Stimulated activated CD4-positive, alpha-beta T cell treated with anti-CD3 and anti-CD28 coated beads, Interleukin-1b, Interleukin-23, amount 100 ng/mL, for 24 hours (primary cell): ENCODE results near the gene FANCC.

Source experiments
- DNase-seq, 4 experiments: peaks; one replicate each; pipeline ENCODE4 v3.0.0-alpha.2; 2020; ENCODE audit warnings: low read depth in 4 of 4, low spot score in 1 of 4

The FANCC gene

DNA sequence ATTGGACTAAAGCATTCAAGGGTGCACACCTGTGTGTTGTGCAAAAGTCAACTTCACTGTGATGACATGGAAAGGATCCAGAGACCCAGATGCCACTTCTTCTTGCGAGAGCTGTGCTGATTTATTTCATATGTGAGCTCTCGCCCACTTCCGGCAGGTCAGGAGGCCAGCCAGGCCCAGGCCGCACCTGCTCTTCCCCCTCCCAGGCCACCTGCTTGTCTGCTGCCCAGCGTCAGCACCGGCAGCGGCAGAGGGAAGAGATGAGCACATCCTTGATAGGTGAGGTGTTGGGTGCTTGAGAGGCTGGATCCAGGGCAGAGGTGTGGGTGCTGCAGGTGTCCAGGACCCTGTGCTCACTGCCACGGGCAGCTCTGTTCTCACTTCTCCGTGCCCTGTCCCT is 242.9 kb downstream of the FANCC start:
- DNase-seq = no peak

- no peak for DNase-seq
Observed at GRCh38 chr9:95073918-95074317, 243.6 kb downstream of the FANCC start.

DNA sequence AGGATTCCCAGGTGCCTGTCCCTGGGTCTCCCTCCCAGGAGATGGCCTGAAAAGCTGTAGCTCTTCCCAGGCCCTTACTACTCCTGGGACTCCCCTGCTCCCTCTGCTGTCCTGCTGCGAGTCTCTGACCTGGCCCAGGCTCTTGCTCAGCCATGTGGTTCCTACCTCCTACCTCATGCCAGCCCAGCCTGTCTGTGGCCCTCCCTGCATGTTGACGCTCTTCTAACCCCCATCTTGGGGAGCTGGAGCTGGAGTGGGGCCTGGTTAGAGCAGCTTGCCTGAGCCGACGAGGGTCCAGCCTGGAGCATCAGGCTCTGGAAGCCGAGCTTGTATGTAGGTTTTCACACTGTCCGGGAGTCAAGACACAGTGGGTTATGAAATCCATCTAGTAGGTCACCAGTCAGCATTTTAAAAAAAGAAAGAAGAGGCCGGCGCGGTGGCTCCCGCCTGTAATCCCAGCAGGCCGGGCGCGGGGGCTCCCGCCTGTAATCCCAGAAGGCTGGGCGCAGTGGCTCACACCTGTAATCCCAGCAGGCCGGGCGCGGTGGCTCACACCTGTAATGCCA is 244.4 kb downstream of the FANCC start:
- no peak for DNase-seq

GRCh38 chr9:95071925-95072324 is 245.6 kb downstream of the FANCC start:
- no peak for DNase-seq

GRCh38 chr9:95071450-95071849 is 246.1 kb downstream of the FANCC start:
- no peak for DNase-seq

- DNase-seq = no peak
Observed at GRCh38 chr9:95070549-95071021, 246.9 kb downstream of the FANCC start.

DNA sequence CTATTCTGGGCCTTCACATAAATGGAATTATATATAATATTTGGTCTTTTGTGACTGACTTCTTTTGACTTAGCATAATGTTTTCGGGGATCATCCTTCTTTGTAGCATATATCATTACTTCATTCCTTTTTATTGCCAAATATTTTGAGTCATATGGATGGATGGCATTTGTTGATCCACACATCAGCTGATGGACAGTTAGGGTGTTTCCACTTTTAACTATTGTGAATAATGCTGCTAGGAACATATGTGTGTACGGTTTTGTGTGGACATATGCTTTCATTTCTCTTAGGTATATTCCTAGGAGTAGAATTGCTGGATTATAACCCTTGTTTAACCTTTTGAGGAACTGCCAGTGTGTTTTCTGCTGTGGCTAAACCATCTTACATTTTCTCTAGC is 249.6 kb downstream of the FANCC start:
- DNase-seq = no peak

- no peak for DNase-seq
Observed at GRCh38 chr9:95067057-95067456, 250.5 kb downstream of the FANCC start.

- DNase-seq = no peak
Observed at GRCh38 chr9:95065224-95065623, 252.3 kb downstream of the FANCC start.

DNA sequence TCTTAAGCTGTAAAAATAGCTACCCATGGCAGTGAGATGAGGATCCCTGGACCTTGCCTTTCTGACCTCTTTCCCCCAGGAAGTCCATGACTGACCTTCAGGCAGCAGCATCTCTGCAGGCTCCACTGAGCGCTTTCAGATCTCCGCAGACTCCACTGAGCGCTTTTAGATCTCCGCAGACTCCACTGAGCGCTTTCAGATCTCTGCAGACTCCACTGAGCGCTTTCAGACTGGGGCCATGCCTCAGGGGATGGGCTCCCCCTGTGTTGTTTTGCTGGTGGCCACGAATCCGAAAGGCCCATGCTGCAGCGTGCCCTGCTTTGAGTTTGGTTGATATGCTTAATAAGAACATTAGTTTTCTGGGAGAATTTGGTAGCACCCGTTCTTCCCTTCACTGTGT is 254.2 kb downstream of the FANCC start:
- DNase-seq = no peak

GRCh38 chr9:95062596-95063065 is 254.9 kb downstream of the FANCC start:
- no peak for DNase-seq

DNA sequence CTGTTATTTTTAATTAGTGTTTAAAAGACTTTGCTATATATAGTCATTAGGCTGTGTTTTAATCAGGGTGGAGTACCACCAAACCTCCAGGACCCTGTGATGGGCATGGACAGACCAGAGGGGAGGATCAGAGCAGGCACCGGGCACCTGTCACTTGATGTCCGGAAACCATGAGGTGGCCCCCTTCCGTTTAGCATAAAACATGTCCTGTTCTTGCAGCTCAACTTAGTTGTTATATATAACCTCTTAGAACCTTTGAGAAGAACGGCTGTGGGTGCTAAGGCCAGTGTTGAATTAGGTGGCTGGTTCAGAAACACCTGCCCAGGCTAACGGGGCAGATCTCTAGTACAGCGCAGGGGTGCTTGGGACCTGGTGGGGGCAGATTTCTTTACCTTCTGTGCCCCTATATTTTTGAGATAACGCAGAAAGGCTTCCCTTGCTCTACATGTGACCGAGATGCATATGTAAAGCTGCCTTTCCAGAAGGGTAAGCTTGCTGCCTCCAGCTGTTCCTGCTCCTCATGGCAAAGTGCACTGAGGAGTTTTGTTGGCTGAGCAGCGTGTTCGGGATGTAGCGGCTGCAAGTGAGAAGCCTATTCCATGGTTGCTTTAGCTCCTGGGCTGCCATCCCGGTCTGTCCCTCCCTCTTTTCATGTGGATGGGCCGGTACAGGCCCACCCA is 255.5 kb downstream of the FANCC start:
- no peak for DNase-seq

DNA sequence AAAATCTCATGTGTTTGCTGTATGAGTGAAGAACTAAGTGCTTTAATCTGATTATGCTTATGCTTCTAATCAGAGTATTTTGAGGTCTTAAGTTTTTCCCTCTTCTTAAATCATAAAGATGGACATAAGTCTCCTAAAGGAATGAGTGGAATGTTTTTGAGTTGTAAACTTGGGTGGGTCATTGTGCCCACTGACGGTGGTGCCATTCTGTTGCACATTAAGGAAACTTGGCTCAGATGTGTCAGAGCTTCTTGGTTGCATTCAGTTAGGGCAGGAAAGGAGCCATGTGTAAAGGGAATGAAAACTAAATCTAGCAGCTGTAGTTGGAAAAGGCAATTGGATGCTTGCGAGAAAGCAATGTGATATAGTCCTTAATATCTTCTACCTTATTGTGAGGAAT is 256.6 kb downstream of the FANCC start:
- DNase-seq = no peak

DNA sequence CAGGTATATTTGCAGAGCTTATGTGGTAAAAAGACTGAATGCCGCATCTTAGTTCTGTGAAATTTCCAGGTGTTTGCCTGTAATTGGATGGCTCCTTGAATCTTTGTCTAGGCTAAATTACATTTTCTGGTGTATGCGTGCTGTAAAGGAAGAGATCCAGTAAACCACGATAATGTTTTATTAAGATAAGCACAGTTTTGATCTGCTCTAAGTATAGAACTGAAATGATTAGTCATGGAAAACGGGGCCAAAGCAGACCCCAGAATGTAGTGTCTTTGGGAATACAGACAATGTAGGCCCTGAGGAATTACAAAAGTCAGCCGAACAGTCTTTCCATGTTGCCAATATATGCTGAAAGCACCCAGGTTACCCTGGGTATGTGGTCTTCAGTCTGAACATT is 257.3 kb downstream of the FANCC start:
- no peak for DNase-seq

- no peak for DNase-seq
Observed at GRCh38 chr9:95058795-95059386, 258.6 kb downstream of the FANCC start.

- DNase-seq = no peak
Observed at GRCh38 chr9:95058121-95058785, 259.3 kb downstream of the FANCC start.

GRCh38 chr9:95057101-95057500 is 260.4 kb downstream of the FANCC start:
- DNase-seq = no peak

DNA sequence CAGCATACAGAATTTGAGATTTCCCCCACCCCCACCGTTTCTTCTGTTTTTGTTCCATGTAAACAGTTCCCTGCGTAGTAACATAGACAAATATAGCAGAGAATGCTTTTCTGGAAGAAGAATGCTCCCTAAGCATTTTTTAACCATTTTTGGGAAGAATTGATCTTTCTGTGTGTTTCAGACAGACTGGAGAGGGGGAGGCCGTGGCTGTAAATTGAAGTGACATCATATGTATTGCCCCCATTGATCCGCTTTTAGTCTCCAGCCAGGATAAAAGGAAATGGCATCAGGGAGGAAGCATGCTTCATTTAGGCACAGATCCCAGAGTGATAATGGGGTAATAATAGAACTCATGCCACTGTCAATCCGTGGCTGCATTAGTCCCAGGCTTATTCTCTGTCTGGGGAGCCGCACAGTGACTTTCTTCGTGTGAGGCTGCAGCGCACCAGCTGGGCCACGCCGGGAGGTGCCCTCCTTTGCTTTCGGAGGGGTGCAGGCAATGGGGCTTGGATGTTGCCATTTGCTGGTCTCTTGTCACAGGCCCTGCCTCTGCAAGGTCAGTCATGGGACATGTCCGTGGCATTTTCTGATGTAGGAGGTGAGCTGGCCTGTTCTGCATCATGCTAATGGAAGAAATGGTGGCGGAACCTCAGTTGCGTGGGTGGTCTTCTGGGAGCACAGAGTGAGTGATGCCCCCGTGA is 261.5 kb downstream of the FANCC start:
- no peak for DNase-seq

- no peak for DNase-seq
Observed at GRCh38 chr9:95055334-95055850, 262.1 kb downstream of the FANCC start.

- no peak for DNase-seq
Observed at GRCh38 chr9:95053611-95054570, 263.6 kb downstream of the FANCC start.
